Progenitor cell of endocrine pancreas (in vitro differentiated cells): ENCODE data around the gene VPS13D. TPM values are rescaled to one million over a fixed set of nuclear protein-coding genes. Genes with fewer than 3 reads are reported as not detected.

Experiments used
- DNase-seq: peaks from one replicate; pipeline ENCODE4 v3.0.0; 2021; ENCODE audit warnings: low spot score; ENCODE audit not compliant: unreplicated experiment
- H3K27ac Mint-ChIP-seq: 2 replicates; pipeline ENCODE4 v1.8.0; 2021; ENCODE audit warnings: mild to moderate bottlenecking, moderate library complexity, mixed read lengths
- H3K27me3 Mint-ChIP-seq: 2 replicates; pipeline ENCODE4 v1.8.0; 2021; ENCODE audit warnings: mixed read lengths
- H3K36me3 Mint-ChIP-seq: 2 replicates; pipeline ENCODE4 v1.8.0; 2022; ENCODE audit warnings: mixed read lengths; ENCODE audit not compliant: insufficient read depth
- H3K4me1 Mint-ChIP-seq: 2 replicates; pipeline ENCODE4 v1.8.0; 2021; ENCODE audit warnings: low read depth, mixed read lengths
- H3K4me3 Mint-ChIP-seq: 2 replicates; pipeline ENCODE4 v1.8.0; 2021; ENCODE audit warnings: low read depth, mild to moderate bottlenecking, moderate library complexity, mixed read lengths
- H3K9me3 Mint-ChIP-seq: 2 replicates; pipeline ENCODE4 v1.8.0; 2021; ENCODE audit warnings: low read depth, mixed read lengths
- CTCF ChIP-seq: fragments of 200-600 bp; sonication (generic); IDR thresholded peaks from one replicate; pipeline ENCODE4 v1.5.0; 2021; ENCODE audit warnings: antibody characterized with exemption, mild to moderate bottlenecking; ENCODE audit not compliant: unreplicated experiment
- total RNA-seq: library from RNA; stranded (reverse); gene quantifications from 2 replicates; pipeline ENCODE4 v1.2.1, GENCODE V29; 2021

Gene VPS13D
- total RNA-seq, 1 donor from 2014 or later = 41.9 TPM

GRCh38 chr1:12458571-12458970, 228.7 kb downstream of the VPS13D start:
- DNase-seq = no peak
- Mint-ChIP-seq H3K4me3 (no peak overlapping the region), H3K36me3 (peaks cover 20% of the 10 kb centered on the region), H3K27me3 (no peaks in the 10 kb centered on the region), H3K27ac (no peak overlapping the region), H3K9me3 (no peaks in the 10 kb centered on the region), H3K4me1 (peaks cover 54% of the 10 kb centered on the region)
- TF ChIP-seq CTCF = no peak

GRCh38 chr1:12460121-12460520, 230.3 kb downstream of the VPS13D start:
- no peaks in the 10 kb centered on the region for H3K27me3 Mint-ChIP-seq
- peaks cover 52% of the 10 kb centered on the region for H3K4me1 Mint-ChIP-seq
- DNase-seq = no peak
- H3K9me3 Mint-ChIP-seq = no peaks in the 10 kb centered on the region
- no peak overlapping the region for H3K27ac Mint-ChIP-seq
- no peak overlapping the region for H3K4me3 Mint-ChIP-seq
- peaks cover 22% of the 10 kb centered on the region for H3K36me3 Mint-ChIP-seq
- no peak for TF ChIP-seq CTCF

GRCh38 chr1:12460911-12461621, 231.2 kb downstream of the VPS13D start:
- peaks cover 58% of the 10 kb centered on the region for H3K4me1 Mint-ChIP-seq
- peak overlapping the region; percentile 92 for H3K27ac Mint-ChIP-seq

GRCh38 chr1:12461754-12462153, 231.9 kb downstream of the VPS13D start:
- H3K27me3 Mint-ChIP-seq = no peaks in the 10 kb centered on the region
- H3K4me3 Mint-ChIP-seq = no peak overlapping the region
- no peaks in the 10 kb centered on the region for H3K9me3 Mint-ChIP-seq
- no peak for DNase-seq
- peak overlapping the region; percentile 92 for H3K27ac Mint-ChIP-seq
- no peak for TF ChIP-seq CTCF
- H3K36me3 Mint-ChIP-seq = peaks cover 22% of the 10 kb centered on the region
- H3K4me1 Mint-ChIP-seq = peaks cover 56% of the 10 kb centered on the region

More at GRCh38 chr1:12460911-12461621, 231.2 kb downstream of the VPS13D start:
- H3K27me3 Mint-ChIP-seq = no peaks in the 10 kb centered on the region
- no peak for TF ChIP-seq CTCF
- H3K4me3 Mint-ChIP-seq = no peak overlapping the region
- peaks cover 25% of the 10 kb centered on the region for H3K36me3 Mint-ChIP-seq
- no peaks in the 10 kb centered on the region for H3K9me3 Mint-ChIP-seq
- no peak for DNase-seq

GRCh38 chr1:12462586-12462985, 232.8 kb downstream of the VPS13D start:
- TF ChIP-seq CTCF = no peak
- Mint-ChIP-seq H3K9me3 (no peaks in the 10 kb centered on the region), H3K27ac (peak overlapping the region; percentile 18), H3K27me3 (no peaks in the 10 kb centered on the region), H3K4me1 (peaks cover 53% of the 10 kb centered on the region), H3K4me3 (no peak overlapping the region), H3K36me3 (peaks cover 21% of the 10 kb centered on the region)
- DNase-seq = no peak
